K562 (cell line): ENCODE results near the gene ATAD2B. TPM values are rescaled to one million over a fixed set of nuclear protein-coding genes. Genes with fewer than 3 reads are reported as not detected.

Experiments used
- ATAC-seq: fragments of 200-7000 bp; cut with Tn5 transposase; 3 replicates; pipeline ENCODE4 v1.9.1; 2020; ENCODE audit warnings: moderate library complexity
- BruUV-seq: library from RNA; stranded (reverse); fragments of 400-500 nt; replicated peaks from 2 replicates; lab custom pipeline; 2021; lab: Mats Ljungman, UMichigan
- CTCF ChIA-PET: fragments of 300-600 bp; formaldehyde crosslinking; extraction: SDS; loops from one replicate; lab custom pipeline; 2021; ENCODE audit warnings: low intra/inter-chr PET ratio; lab: Yijun Ruan, JAX
- POLR2A ChIA-PET: fragments of 300-600, 350-650 bp; sonication (Branson Sonifier 250); formaldehyde crosslinking; extraction: SDS; loops from one replicate; lab custom pipeline; 2021; ENCODE audit warnings: antibody characterized with exemption, inconsistent platforms; lab: Yijun Ruan, JAX
- DNase-seq, 4 experiments: peaks; one replicate each; pipeline versions ENCODE4 v3.0.0 to v3.0.0-alpha.2; 2011 to 2018; ENCODE audit warnings: low spot score in 3 of 4, mixed read lengths in 3 of 4; ENCODE audit errors: extremely low read depth in 1 of 4
- FAIRE-seq: peaks from 2 replicates; lab custom pipeline; 2011; peaks lifted over from hg19 to GRCh38; lab: Jason Lieb, UNC
- H2AFZ ChIP-seq: 2 replicates; pipeline ENCODE4 v1.6.0; 2011; ENCODE audit warnings: low read depth, low read length, control low read depth, inconsistent platforms
- H3K27ac ChIP-seq: fragments of 200-600 bp; 3 replicates; pipeline ENCODE4 v1.8.0; 2011; ENCODE audit warnings: low read depth, mild to moderate bottlenecking, control low read depth, inconsistent platforms, low read length, moderate library complexity, mixed read lengths; ENCODE audit errors: extremely low read depth
- H3K27me3 ChIP-seq, 2 experiments: fragments of 300-600 bp in 1 of 2; 2 replicates in 1 of 2; 3 replicates in 1 of 2; pipeline versions ENCODE4 v1.6.0 to v1.8.0; 2011; ENCODE audit warnings: inconsistent platforms in 2 of 2, low read length in 2 of 2, mild to moderate bottlenecking in 1 of 2, mixed read lengths in 1 of 2, moderate library complexity in 1 of 2; ENCODE audit not compliant: control insufficient read depth in 2 of 2, insufficient read depth in 2 of 2
- H3K36me3 ChIP-seq: fragments of 300-600 bp; 3 replicates; pipeline ENCODE4 v1.8.0; 2011; ENCODE audit warnings: mild to moderate bottlenecking, low read length, inconsistent platforms; ENCODE audit not compliant: control insufficient read depth, insufficient read depth
- H3K4me1 ChIP-seq, 2 experiments: fragments of 200-600 bp in 1 of 2; replicated peaks in 1 of 2; 2 replicates in 1 of 2; 3 replicates in 1 of 2; pipeline versions ENCODE4 v1.5.1 to v1.8.0; 2011; ENCODE audit warnings: inconsistent platforms in 2 of 2, low read length in 2 of 2, mild to moderate bottlenecking in 1 of 2, mixed read lengths in 1 of 2, moderate library complexity in 1 of 2; ENCODE audit not compliant: control insufficient read depth in 2 of 2, insufficient read depth in 2 of 2
- H3K4me2 ChIP-seq: 2 replicates; pipeline ENCODE4 v1.6.1; 2011; ENCODE audit warnings: low read length, control low read depth, inconsistent platforms, mixed read lengths; ENCODE audit not compliant: insufficient read depth
- H3K4me3 ChIP-seq: fragments of 200-600 bp; sonication (generic), shearing (Covaris generic); 2 replicates; pipeline ENCODE4 v1.5.1; 2016; ENCODE audit warnings: control low read depth, inconsistent platforms
- H3K79me2 ChIP-seq: fragments of 200-600 bp; 3 replicates; pipeline ENCODE4 v1.8.0; 2011; ENCODE audit warnings: low read length, inconsistent platforms; ENCODE audit not compliant: control insufficient read depth, insufficient read depth
- H3K9ac ChIP-seq, 2 experiments: 2 replicates each; pipeline versions ENCODE4 v1.6.0 to v1.6.1; 2011; ENCODE audit warnings: low read depth in 2 of 2, low read length in 2 of 2, control low read depth in 1 of 2, inconsistent platforms in 1 of 2, mild to moderate bottlenecking in 1 of 2, mixed read lengths in 1 of 2; ENCODE audit not compliant: insufficient read depth in 1 of 2
- H3K9me1 ChIP-seq: one replicate; pipeline ENCODE4 v1.6.0; 2011; ENCODE audit warnings: inconsistent platforms, mild to moderate bottlenecking, low read length, moderate library complexity; ENCODE audit not compliant: control insufficient read depth, insufficient read depth
- H3K9me3 ChIP-seq: replicated peaks from 2 replicates; pipeline ENCODE4 v1.5.1; 2011; ENCODE audit warnings: low read depth, low read length, inconsistent platforms; ENCODE audit not compliant: control insufficient read depth, insufficient read depth
- H4K20me1 ChIP-seq: replicated peaks from 2 replicates; pipeline ENCODE4 v1.6.1; 2011; ENCODE audit warnings: low read length, inconsistent platforms, mixed read lengths; ENCODE audit not compliant: control insufficient read depth, insufficient read depth
- ILF3 ChIP-seq: fragments of 450-650 bp; IDR thresholded peaks from 2 replicates; pipeline ENCODE4 v1.6.1; 2018; ENCODE audit warnings: antibody characterized with exemption, mild to moderate bottlenecking, moderate library complexity, borderline replicate concordance
- KAT2B ChIP-seq: IDR thresholded peaks from one replicate; pipeline ENCODE4 v1.6.1; 2012; ENCODE audit warnings: low read depth, mild to moderate bottlenecking, control low read depth, inconsistent platforms, low read length, moderate library complexity
- KHSRP ChIP-seq: fragments of 450-650 bp; IDR thresholded peaks from 2 replicates; pipeline ENCODE4 v1.6.1; 2017
- SRSF7 ChIP-seq: fragments of 200-400 bp; formaldehyde crosslinking; optimal IDR thresholded peaks from 2 replicates; pipeline ENCODE3; 2017; ENCODE audit warnings: mild to moderate bottlenecking, low read depth, low read length
- STAT6 ChIP-seq: sonication (generic); formaldehyde crosslinking; IDR thresholded peaks from 2 replicates; pipeline ENCODE4 v1.8.1; 2023; ENCODE audit warnings: mild to moderate bottlenecking, missing genetic modification reagents
- ZKSCAN3 ChIP-seq: fragments of 250-450 bp; sonication (Bioruptor Pico); IDR thresholded peaks from 2 replicates; pipeline ENCODE4 v1.4.0; 2020
- ZNF174 ChIP-seq: fragments of 250-450 bp; sonication (Bioruptor Pico); IDR thresholded peaks from 2 replicates; pipeline ENCODE4 v1.4.0; 2020; ENCODE audit warnings: mild to moderate bottlenecking
- ZNF75A ChIP-seq: fragments of 450-650 bp; formaldehyde crosslinking; IDR thresholded peaks from 2 replicates; pipeline ENCODE4 v1.4.0; 2020; ENCODE audit warnings: mild to moderate bottlenecking
- WGBS: fragments of 100-300 bp; shearing (Covaris generic); methylation state at CpG from one replicate; pipeline ENCODE4 v1.1.6; 2016; ENCODE audit warnings: low coverage, mixed read lengths; ENCODE audit not compliant: insufficient coverage; ENCODE audit errors: missing lambda C conversion rate; 5-methylcytosine and 5-hydroxymethylcytosine counted together
- in situ Hi-C: fragments of 300-500 bp; cut with MboI; formaldehyde crosslinking; loops from 4 replicates; pipeline ENCODE4 v1.15.0; 2018; ENCODE audit warnings: inconsistent platforms, mixed read lengths
- intact Hi-C: fragments of 100-400 bp; cut with micrococcal nuclease; formaldehyde crosslinking; loops from 2 replicates; pipeline ENCODE4 v1.14.2; 2022
- polyA plus RNA-seq, 8 experiments: library from polyadenylated mRNA; depleted of rRNA in 4 of 8; stranded (reverse) in 5 of 8; unstranded in 3 of 8; fragments of >200 nt; fragmentation: Nextera tagmentation in 2 of 8; fragmentation: Illumina TruSeq in 1 of 8; extraction: Ambion mirVana in 2 of 8; extraction: Trizol in 1 of 8; gene quantifications; 2 replicates each; pipeline versions ENCODE4 v1.2.1 to v1.2.3, GENCODE V29; 2011 to 2014; ENCODE audit warnings: inconsistent platforms in 1 of 8, missing spikeins in 1 of 8
- total RNA-seq, 7 experiments: library from RNA; depleted of rRNA in 6 of 7; stranded (reverse); fragments of >200 nt in 6 of 7; fragmentation: Illumina TruSeq in 2 of 7; extraction: Trizol in 2 of 7; gene quantifications; 2 replicates each; pipeline versions ENCODE4 v1.2.1 to v1.2.3, GENCODE V29; 2011 to 2021; ENCODE audit warnings: low replicate concordance in 1 of 7
- TF ChIP-seq, protein P1 (sequence below): fragments of 250-450 bp; sonication (Bioruptor Pico); IDR thresholded peaks from 2 replicates; pipeline ENCODE4 v1.4.0; 2020; ENCODE audit warnings: mild to moderate bottlenecking, moderate library complexity

The ATAD2B gene
- total and polyA plus RNA-seq, 9 of the 15 experiments (the other 6 are each of a cell fraction or from before 2014, with no cell fraction given) = 3.2 to 21.6 (median 11.4) TPM

- DNase-seq (no peak), FAIRE-seq (no peak)
- CTCF ChIA-PET = no interaction called here
- Histone ChIP-seq H4K20me1 (no peaks in the 10 kb centered on the region), H3K9me3 (no peaks in the 10 kb centered on the region), H3K36me3 (peaks cover 6% of the 10 kb centered on the region; the same call in 2 of the 3 replicates), H3K79me2 (no peaks in the 10 kb centered on the region)
- no TSS peak for BruUV-seq
- no peak for TF ChIP-seq ZKSCAN3 (CRISPR knock-in tag)
- TF ChIP-seq, all 486 proteins: peak for 0
- Histone ChIP-seq H3K27me3 (no peaks in the 10 kb centered on the region), H3K9me1 (no peaks in the 10 kb centered on the region), H3K27ac (peak overlapping the region; percentile 10; the same call in 1 of the 3 replicates), H3K4me2 (no peak overlapping the region), H3K4me1 (peaks cover 4 to 26% of the 10 kb centered on the region in 2 experiments; a peak in 3 of 5 replicates), H3K4me3 (no peak overlapping the region), H2AFZ (no peak overlapping the region), H3K9ac (no peak overlapping the region)
- intact Hi-C loops = no loop called here
- POLR2A ChIA-PET = no interaction called here
- 65% methylated on average over 2 of the region's 2 CpGs for WGBS
- in situ Hi-C loops = no loop called here
- 0 out of 3 replicates have a peak, but pooled peaks have one; percentile 11 for ATAC-seq
These were observed 133.4 kb downstream of the ATAD2B start for GRCh38 chr2:23793476-23793875.

GRCh38 chr2:23791030-23791429 lies 135.9 kb downstream of the ATAD2B start:
- ChIA-PET CTCF (no interaction called here), POLR2A (interaction anchor here (1.2 kb wide), 1 partner anchor 13 kb away, joined by 3 read pairs; no protein-coding TSS in a partner anchor)
- in situ Hi-C loops = no loop called here
- Histone ChIP-seq H3K4me2 (peak overlapping the region; percentile 42), H4K20me1 (no peaks in the 10 kb centered on the region), H3K4me1 (peaks cover 4 to 32% of the 10 kb centered on the region in 2 experiments; a peak in 3 of 5 replicates), H3K9me3 (no peaks in the 10 kb centered on the region), H3K36me3 (peaks cover 11% of the 10 kb centered on the region; the same call in 2 of the 3 replicates), H3K9me1 (no peaks in the 10 kb centered on the region), H3K79me2 (no peaks in the 10 kb centered on the region), H2AFZ (peak overlapping the region; percentile 6; the same call in 1 of the 2 replicates), H3K9ac (peak overlapping the region in 1 of 2 experiments; percentile 55; a peak in 2 of 4 replicates), H3K27me3 (no peaks in the 10 kb centered on the region), H3K27ac (peak overlapping the region; percentile 82), H3K4me3 (no peak overlapping the region)
- intact Hi-C loops = no loop called here
- no peak for FAIRE-seq
- ATAC-seq = peak; percentile 53
- no TSS peak for BruUV-seq
- DNase-seq = peak in 2 of 4 experiments; percentile 8 to 34
- TF ChIP-seq, protein P1, sequence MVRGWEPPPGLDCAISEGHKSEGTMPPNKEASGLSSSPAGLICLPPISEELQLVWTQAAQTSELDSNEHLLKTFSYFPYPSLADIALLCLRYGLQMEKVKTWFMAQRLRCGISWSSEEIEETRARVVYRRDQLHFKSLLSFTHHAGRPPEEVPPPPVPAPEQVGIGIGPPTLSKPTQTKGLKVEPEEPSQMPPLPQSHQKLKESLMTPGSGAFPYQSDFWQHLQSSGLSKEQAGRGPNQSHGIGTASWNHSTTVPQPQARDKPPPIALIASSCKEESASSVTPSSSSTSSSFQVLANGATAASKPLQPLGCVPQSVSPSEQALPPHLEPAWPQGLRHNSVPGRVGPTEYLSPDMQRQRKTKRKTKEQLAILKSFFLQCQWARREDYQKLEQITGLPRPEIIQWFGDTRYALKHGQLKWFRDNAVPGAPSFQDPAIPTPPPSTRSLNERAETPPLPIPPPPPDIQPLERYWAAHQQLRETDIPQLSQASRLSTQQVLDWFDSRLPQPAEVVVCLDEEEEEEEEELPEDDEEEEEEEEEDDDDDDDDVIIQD = no peak
- TF ChIP-seq ZNF174 (CRISPR knock-in tag) (no peak), ZNF75A (CRISPR knock-in tag) (no peak), ILF3 (no peak), SRSF7 (no peak), KHSRP (no peak), STAT6 (CRISPR knock-in tag) (no peak), KAT2B (no peak)
